ENCODE results near the gene AMDHD2. TPM values are rescaled to one million over a fixed set of nuclear protein-coding genes. Genes with fewer than 3 reads are reported as not detected.
A peak's percentile ranks its signal among the peaks of the same experiment; 100 is the strongest.

Gene AMDHD2
- total and polyA plus RNA-seq, 2 of the 8 experiments (the other 6 are each of a cell fraction or from before 2014, with no cell fraction given), result 43.0 to 54.6 TPM

DNA sequence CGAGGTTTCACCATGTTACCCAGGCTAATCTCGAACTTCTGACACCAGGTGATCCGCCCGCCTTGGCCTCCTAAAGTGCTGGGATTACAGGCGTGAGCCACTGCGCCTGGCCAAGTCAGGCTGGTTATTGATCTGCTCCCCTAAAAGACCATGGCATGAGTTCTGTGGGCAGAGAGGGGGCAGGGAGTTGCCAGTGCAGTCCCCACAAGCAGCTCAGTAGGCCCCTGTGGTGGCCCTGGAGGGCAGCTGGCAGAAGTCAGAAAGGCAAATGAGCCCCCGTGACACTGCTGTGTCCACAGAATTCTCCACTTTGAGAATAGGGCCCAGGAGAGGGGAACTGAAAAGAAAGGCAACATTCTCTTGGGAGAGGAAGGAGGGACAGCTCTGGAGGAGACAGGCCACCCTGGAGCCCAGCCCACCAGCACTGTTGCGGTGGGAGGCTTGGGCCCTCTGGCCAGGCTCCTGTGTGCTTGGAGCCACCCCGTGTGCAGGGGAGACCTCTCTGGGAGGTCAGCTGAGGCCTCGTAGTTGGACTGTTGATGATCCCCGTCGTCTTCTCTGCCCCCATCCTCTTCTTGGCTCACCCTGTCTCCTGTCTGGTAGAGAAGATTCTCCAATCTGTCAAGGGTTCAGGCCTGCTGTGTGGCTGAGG, 2.1 kb upstream of the AMDHD2 start:
- CTCF ChIA-PET (ENCODE audit: partially characterized antibody), result interaction anchor here (0.9 to 1.4 kb wide), 5 partner anchors 13 to 254 kb away, joined by 3 to 4 read pairs (median 3); partner anchors contain the start of gene CEMP1
- 88% methylated on average over 12 of the region's 12 CpGs; no CpG with 5 or more reads in 1 of the 2 experiments for WGBS, 2 experiments (ENCODE audit: extremely low coverage in 1 of 2, insufficient coverage in 1 of 2, insufficient read length in 1 of 2, insufficient replicate concordance in 2 of 2, low coverage in 1 of 2, low lambda C conversion rate in 2 of 2, missing lambda C conversion rate in 1 of 2)
- no peaks in the 10 kb centered on the region for H3K27me3 ChIP-seq (replicated peaks in 1 of 4; ENCODE audit: control insufficient read depth in 3 of 4, extremely low read depth in 1 of 4, insufficient read depth in 3 of 4, low read length in 3 of 4)
- H3K18ac ChIP-seq (ENCODE audit: extremely low read depth, low read length), result no peak overlapping the region
- no peak overlapping the region for H3K9ac ChIP-seq (replicated peaks in 1 of 4; ENCODE audit: extremely low read depth in 1 of 4, low read depth in 3 of 4, low read length in 3 of 4)
- H3K4ac ChIP-seq (replicated peaks; ENCODE audit: insufficient read length, low read depth, low read length), result no peak overlapping the region
- no peak overlapping the region for H3K4me3 ChIP-seq (ENCODE audit: extremely low read depth in 1 of 4, insufficient read depth in 2 of 4, low read depth in 3 of 4, low read length in 4 of 4)
- DNase-seq (ENCODE audit: low read depth in 1 of 2, low spot score in 2 of 2) (no peak), FAIRE-seq (no peak)
- peak overlapping the region; percentile 64; the same call in 1 of the 2 replicates for H4K8ac ChIP-seq (ENCODE audit: extremely low read depth, insufficient read depth, low read length)
- H2BK120ac ChIP-seq (replicated peaks; ENCODE audit: low read depth, low read length), result no peak overlapping the region
- H3K79me1 ChIP-seq (ENCODE audit: low read depth, low read length), result peaks cover 22% of the 10 kb centered on the region
- H2BK5ac ChIP-seq (ENCODE audit: low read depth, low read length), result no peak overlapping the region
- peaks cover 31 to 38% of the 10 kb centered on the region in 2 experiments for H4K20me1 ChIP-seq (replicated peaks in 1 of 2; ENCODE audit: control insufficient read depth in 1 of 2, insufficient read depth in 2 of 2, low read length in 2 of 2)
- H4K91ac ChIP-seq (replicated peaks; ENCODE audit: insufficient read length, low read length), result no peak overlapping the region
- no peak overlapping the region for H2BK20ac ChIP-seq (ENCODE audit: low read length)
- H3K23ac ChIP-seq (ENCODE audit: insufficient read length), result no peak overlapping the region
- H3K56ac ChIP-seq (replicated peaks; ENCODE audit: insufficient read length, low read depth, low read length), result no peak overlapping the region
- H3K79me2 ChIP-seq (ENCODE audit: control insufficient read depth in 1 of 2, insufficient read depth in 2 of 2, low read length in 2 of 2), result peaks cover 26 to 61% of the 10 kb centered on the region in 2 experiments
- TF ChIP-seq CBX8 (IDR thresholded peaks at IDR 0.05; ENCODE audit: borderline replicate concordance, low read depth, low read length) (no peak), ASH2L (IDR thresholded peaks at IDR 0.05; ENCODE audit: low read length) (no peak), HDAC2 (IDR thresholded peaks at IDR 0.05; ENCODE audit: borderline replicate concordance in 1 of 2, low read depth in 2 of 2, low read length in 2 of 2) (no peak), POLR2A (IDR thresholded peaks at IDR 0.05; ENCODE audit: control extremely low read depth in 1 of 2, low read depth in 2 of 2, low read length in 2 of 2) (0 out of 3 replicates have a peak, but pooled peaks of 1 of the 2 experiments have one; percentile 20)
- POLR2A ChIA-PET (ENCODE audit: partially characterized antibody), result interaction anchor here (0.8 to 7.6 kb wide), 3 partner anchors 9 to 32 kb away, joined by 3 to 108 read pairs (median 4); partner anchors contain the start of gene CEMP1
- H2BK12ac ChIP-seq (ENCODE audit: low read depth, low read length), result no peak overlapping the region
- H3K14ac ChIP-seq (ENCODE audit: insufficient read length), result no peak overlapping the region
- no peak overlapping the region for H2BK15ac ChIP-seq (ENCODE audit: low read length)
- no peak overlapping the region for H2AFZ ChIP-seq (ENCODE audit: low read length)
- no peak overlapping the region for H2AK5ac ChIP-seq (ENCODE audit: low read depth, low read length)
- peaks cover 0 to 24% (median 7%) of the 10 kb centered on the region in 4 experiments; a peak in 6 of 7 replicates for H3K4me1 ChIP-seq (replicated peaks in 1 of 4; ENCODE audit: control insufficient read depth in 3 of 4, insufficient read depth in 4 of 4, low read length in 3 of 4)
- H3K36me3 ChIP-seq (ENCODE audit: control insufficient read depth in 2 of 4, insufficient read depth in 4 of 4, low read length in 3 of 4), result peaks cover 0 to under 1% (median 0%) of the 10 kb centered on the region in 4 experiments; a peak in 3 of 8 replicates
- no peak overlapping the region for H3K4me2 ChIP-seq (ENCODE audit: insufficient read depth in 1 of 2, low read depth in 2 of 2, low read length in 2 of 2)
- H4K5ac ChIP-seq (ENCODE audit: insufficient read length, low read depth, low read length), result no peak overlapping the region
- H3K27ac ChIP-seq (ENCODE audit: low read depth, low read length), result no peak overlapping the region
- H3K23me2 ChIP-seq (ENCODE audit: low read depth, low read length), result peaks cover 12% of the 10 kb centered on the region; the same call in 1 of the 2 replicates
- H3K9me3 ChIP-seq (ENCODE audit: insufficient read depth in 2 of 2, low read depth in 1 of 2, low read length in 1 of 2), result no peaks in the 10 kb centered on the region

Data from H1 (cell line).